Measurements from ENCODE around the gene WDR1. TPM values are rescaled to one million over a fixed set of nuclear protein-coding genes. Genes with fewer than 3 reads are reported as not detected.

WDR1 gene
- total and polyA plus RNA-seq, 7 experiments from 2014 or later, result 242 to 470 (median 330) TPM

DNA sequence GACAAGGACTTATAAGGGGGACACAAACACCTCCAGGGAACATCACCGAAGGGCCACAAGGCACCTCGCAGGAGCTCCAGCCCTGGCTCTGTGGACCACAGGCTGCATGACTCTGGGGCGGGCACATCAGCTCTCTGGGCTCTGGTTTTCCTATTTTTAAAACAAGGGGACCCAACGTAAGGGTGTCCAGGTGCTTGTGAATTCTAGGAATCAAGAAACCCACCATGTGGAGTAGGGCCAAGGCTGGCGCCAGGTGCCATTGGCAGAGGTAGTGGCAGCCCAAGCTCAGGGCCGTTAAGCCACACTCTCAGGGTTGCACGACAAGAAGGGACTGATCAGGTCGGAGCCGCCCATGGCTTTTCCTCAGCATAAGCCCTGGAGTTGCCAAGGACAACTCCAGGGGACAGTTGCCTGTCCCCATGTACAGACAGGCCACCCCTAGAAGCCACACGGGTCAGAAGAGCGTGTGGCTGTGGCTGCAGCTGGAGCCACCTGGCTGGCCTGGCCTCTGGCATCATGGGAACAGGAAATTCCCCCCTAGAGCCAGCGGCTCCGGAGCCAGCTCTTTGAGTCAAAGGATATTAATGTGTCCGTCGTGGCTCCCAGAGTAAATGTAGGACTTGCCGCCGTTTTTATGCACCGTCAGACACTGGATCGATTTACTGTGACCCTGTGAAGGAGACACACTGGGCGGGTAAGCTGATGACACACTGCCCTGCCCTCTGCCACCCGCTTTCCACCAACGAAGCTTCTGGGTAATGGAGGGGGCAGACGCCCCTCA is 32.5 kb downstream of the WDR1 start:
- ATAC-seq (no peak), DNase-seq (peak in 1 of 9 donors; percentile 4)
- Histone ChIP-seq H3K27me3 (ENCODE audit: control insufficient read depth in 2 of 2, insufficient read depth in 2 of 2, low read length in 2 of 2) (no peaks in the 10 kb centered on the region), H3K36me3 (ENCODE audit: control insufficient read depth in 2 of 3, insufficient read depth in 3 of 3, low read length in 3 of 3) (peaks cover 68 to 99% (median 77%) of the 10 kb centered on the region in 3 experiments), H3K4me1 (ENCODE audit: control insufficient read depth in 2 of 2, insufficient read depth in 2 of 2, low read length in 2 of 2) (peaks cover 0 to 3% of the 10 kb centered on the region in 2 donors), H3K9me3 (ENCODE audit: control insufficient read depth in 2 of 3, low read length in 3 of 3) (no peaks in the 10 kb centered on the region), H3K4me3 (ENCODE audit: low read length) (no peak overlapping the region), H3K27ac (ENCODE audit: low read depth, low read length) (no peak overlapping the region)
- intact Hi-C loops (cut with micrococcal nuclease), result no loop called here
- no peak overlapping the region for H3K4me3 Mint-ChIP-seq
- peaks cover 0 to 63% (median 13%) of the 10 kb centered on the region in 5 donors for H3K36me3 Mint-ChIP-seq
- peak overlapping the region in 1 of 9 donors; percentile 47 for H3K27ac Mint-ChIP-seq
- no peaks in the 10 kb centered on the region for H3K27me3 Mint-ChIP-seq
- peaks cover 0 to 6% (median 0%) of the 10 kb centered on the region in 7 donors for H3K4me1 Mint-ChIP-seq
- POLR2A ChIA-PET, result no interaction called here
- H3K9me3 Mint-ChIP-seq, result no peaks in the 10 kb centered on the region
- CTCF ChIA-PET, result no interaction called here

DNA sequence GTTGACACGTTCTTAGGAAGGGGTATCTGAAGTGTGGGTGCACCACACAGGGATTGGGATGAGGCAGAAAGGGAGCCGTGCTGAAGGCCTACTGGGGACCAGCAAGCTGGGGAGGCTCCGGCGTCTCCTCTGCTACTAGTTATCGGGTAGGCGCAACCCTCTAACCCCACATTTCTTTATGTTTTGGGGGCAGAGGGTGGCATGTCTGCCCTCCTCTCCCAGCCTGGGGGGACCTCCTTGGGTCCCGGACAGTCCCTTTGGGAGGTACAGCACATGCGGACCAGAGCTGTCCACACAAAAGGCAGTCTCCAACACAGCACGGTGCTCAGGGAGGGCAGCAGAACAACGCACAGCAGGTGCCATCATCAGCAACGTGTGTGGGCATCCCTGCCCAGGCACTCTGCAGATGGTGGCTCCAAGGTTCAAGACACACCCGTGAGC is 33.2 kb downstream of the WDR1 start:
- Histone ChIP-seq H3K9me3 (ENCODE audit: control insufficient read depth in 2 of 3, low read length in 3 of 3) (no peaks in the 10 kb centered on the region), H3K27me3 (ENCODE audit: control insufficient read depth in 2 of 2, insufficient read depth in 2 of 2, low read length in 2 of 2) (no peaks in the 10 kb centered on the region), H3K27ac (ENCODE audit: low read depth, low read length) (no peak overlapping the region), H3K4me1 (ENCODE audit: control insufficient read depth in 2 of 2, insufficient read depth in 2 of 2, low read length in 2 of 2) (peaks cover 0 to 3% of the 10 kb centered on the region in 2 donors), H3K36me3 (ENCODE audit: control insufficient read depth in 2 of 3, insufficient read depth in 3 of 3, low read length in 3 of 3) (peaks cover 63 to 99% (median 78%) of the 10 kb centered on the region in 3 experiments), H3K4me3 (ENCODE audit: low read length) (no peak overlapping the region)
- DNase-seq (peak in 1 of 9 donors; percentile 2), ATAC-seq (no peak)
- ChIA-PET CTCF (no interaction called here), POLR2A (no interaction called here)
- Mint-ChIP-seq H3K4me3 (no peak overlapping the region), H3K27me3 (no peaks in the 10 kb centered on the region), H3K4me1 (peaks cover 0 to 9% (median 0%) of the 10 kb centered on the region in 7 donors), H3K27ac (peak overlapping the region in 3 of 9 donors; percentile 32 to 59 (median 43)), H3K36me3 (peaks cover 0 to 63% (median 13%) of the 10 kb centered on the region in 5 donors), H3K9me3 (no peaks in the 10 kb centered on the region)
- intact Hi-C loops (cut with micrococcal nuclease), result no loop called here

DNA sequence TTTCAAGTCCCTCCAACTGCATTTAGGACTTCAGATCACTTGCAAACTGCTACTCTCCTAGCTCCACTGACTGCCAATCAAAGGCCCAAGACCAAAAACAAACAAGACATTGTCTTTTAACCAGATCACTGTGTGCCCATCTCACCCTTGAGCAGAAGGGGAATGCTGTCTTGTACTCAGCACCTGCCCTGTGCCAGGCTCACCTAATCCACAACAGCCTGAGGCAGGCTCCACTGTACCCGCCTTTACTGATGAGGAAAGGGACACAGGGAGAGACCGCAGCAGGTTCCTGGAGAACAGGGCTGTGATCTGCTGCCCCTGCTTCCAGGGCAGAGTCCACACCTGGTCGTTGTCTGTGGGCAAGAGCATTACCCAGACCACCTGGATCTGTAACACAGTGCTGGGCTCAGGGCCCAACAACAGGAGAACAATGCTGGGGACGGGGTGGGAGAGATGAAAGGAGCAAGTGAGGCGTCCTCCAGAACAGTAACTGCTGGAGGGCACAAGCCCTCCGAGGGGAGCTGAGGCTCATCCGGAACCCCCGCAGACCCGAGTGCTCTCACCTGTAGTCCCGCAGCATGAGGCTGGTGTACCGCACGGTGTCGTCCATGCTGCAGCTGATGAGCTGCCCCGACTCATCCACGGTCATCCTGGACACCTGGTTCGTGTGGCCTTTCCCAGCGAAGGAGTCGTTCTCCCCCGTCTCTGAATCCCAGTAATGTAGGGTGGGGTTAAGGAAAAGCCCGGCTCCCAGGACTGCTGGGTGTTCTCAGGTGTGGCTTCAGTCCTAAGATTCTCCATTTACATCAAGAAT is 33.9 kb downstream of the WDR1 start:
- Histone ChIP-seq H3K4me1 (ENCODE audit: control insufficient read depth in 2 of 2, insufficient read depth in 2 of 2, low read length in 2 of 2) (peaks cover 0 to 3% of the 10 kb centered on the region in 2 donors), H3K27ac (ENCODE audit: low read depth, low read length) (peak overlapping the region; percentile 11), H3K36me3 (ENCODE audit: control insufficient read depth in 2 of 3, insufficient read depth in 3 of 3, low read length in 3 of 3) (peaks cover 57 to 99% (median 77%) of the 10 kb centered on the region in 3 experiments), H3K9me3 (ENCODE audit: control insufficient read depth in 2 of 3, low read length in 3 of 3) (no peaks in the 10 kb centered on the region), H3K27me3 (ENCODE audit: control insufficient read depth in 2 of 2, insufficient read depth in 2 of 2, low read length in 2 of 2) (no peaks in the 10 kb centered on the region), H3K4me3 (ENCODE audit: low read length) (no peak overlapping the region)
- ATAC-seq, result no peak
- intact Hi-C loops (cut with micrococcal nuclease), result no loop called here
- Mint-ChIP-seq H3K27ac (peak overlapping the region in 6 of 9 donors; percentile 24 to 76 (median 48)), H3K9me3 (no peaks in the 10 kb centered on the region), H3K4me3 (no peak overlapping the region), H3K27me3 (no peaks in the 10 kb centered on the region), H3K36me3 (peaks cover 0 to 56% (median 13%) of the 10 kb centered on the region in 5 donors), H3K4me1 (peaks cover 0 to 9% (median 0%) of the 10 kb centered on the region in 7 donors)
- ChIA-PET POLR2A (no interaction called here), CTCF (no interaction called here)
- DNase-seq, result no peak

DNA sequence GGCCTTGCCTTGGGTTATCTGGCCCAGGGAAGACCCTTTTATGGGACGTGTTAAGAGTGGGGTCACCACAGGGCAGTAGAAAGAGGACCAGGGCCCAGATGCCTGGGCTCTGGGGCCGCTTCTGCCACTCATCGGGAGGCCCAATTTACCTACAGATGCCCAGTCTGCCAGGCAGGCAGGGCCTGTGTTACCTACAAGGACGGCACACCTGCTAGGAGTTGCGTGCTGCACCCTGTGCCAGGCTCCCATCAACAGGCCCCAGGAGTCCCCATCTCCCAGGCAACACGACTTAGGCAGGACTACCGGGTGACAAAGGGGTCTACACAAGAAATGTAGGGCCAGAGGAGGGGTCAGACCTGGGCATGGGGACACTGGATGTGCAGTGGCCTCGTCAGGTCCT is 34.6 kb downstream of the WDR1 start:
- no peak for DNase-seq
- Mint-ChIP-seq H3K36me3 (peaks cover 0 to 56% (median 10%) of the 10 kb centered on the region in 5 donors), H3K9me3 (no peaks in the 10 kb centered on the region), H3K4me3 (no peak overlapping the region), H3K27ac (peak overlapping the region in 5 of 9 donors; percentile 24 to 76 (median 53)), H3K27me3 (no peaks in the 10 kb centered on the region), H3K4me1 (peaks cover 0 to 7% (median 0%) of the 10 kb centered on the region in 7 donors)
- H3K4me1 ChIP-seq (ENCODE audit: control insufficient read depth in 2 of 2, insufficient read depth in 2 of 2, low read length in 2 of 2), result peaks cover 0 to 3% of the 10 kb centered on the region in 2 donors
- ChIA-PET POLR2A (no interaction called here), CTCF (no interaction called here)
- no peak for ATAC-seq
- H3K4me3 ChIP-seq (ENCODE audit: low read length), result no peak overlapping the region
- intact Hi-C loops (cut with micrococcal nuclease), result no loop called here
- H3K9me3 ChIP-seq (ENCODE audit: control insufficient read depth in 2 of 3, low read length in 3 of 3), result no peaks in the 10 kb centered on the region
- peak overlapping the region; percentile 11 for H3K27ac ChIP-seq (ENCODE audit: low read depth, low read length)
- peaks cover 56 to 99% (median 73%) of the 10 kb centered on the region in 3 experiments for H3K36me3 ChIP-seq (ENCODE audit: control insufficient read depth in 2 of 3, insufficient read depth in 3 of 3, low read length in 3 of 3)
- H3K27me3 ChIP-seq (ENCODE audit: control insufficient read depth in 2 of 2, insufficient read depth in 2 of 2, low read length in 2 of 2), result no peaks in the 10 kb centered on the region

DNA sequence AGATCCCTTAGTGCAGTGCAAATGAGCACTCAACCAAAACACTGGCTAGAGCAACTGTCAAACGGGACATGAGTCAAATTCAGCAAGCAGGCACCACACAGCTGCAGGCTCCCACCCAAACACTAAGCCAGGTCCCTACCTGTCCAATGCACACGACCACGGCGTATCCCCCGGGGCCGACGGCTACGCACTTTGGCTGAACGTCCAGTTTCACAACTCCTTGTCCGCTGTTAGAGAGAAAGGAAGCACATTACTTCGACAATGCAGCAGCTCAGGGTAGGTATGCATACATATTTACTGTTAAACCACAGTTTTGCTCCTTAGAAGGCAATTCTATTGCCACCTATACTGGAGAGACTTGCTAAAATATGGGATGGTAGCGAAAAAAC is 35.4 kb downstream of the WDR1 start:
- DNase-seq (no peak), ATAC-seq (no peak)
- Mint-ChIP-seq H3K27ac (peak overlapping the region in 4 of 9 donors; percentile 8 to 73 (median 56)), H3K4me1 (peaks cover 0 to 7% (median 0%) of the 10 kb centered on the region in 7 donors), H3K36me3 (peaks cover 3 to 58% (median 12%) of the 10 kb centered on the region in 5 donors), H3K9me3 (no peaks in the 10 kb centered on the region), H3K27me3 (no peaks in the 10 kb centered on the region), H3K4me3 (no peak overlapping the region)
- H3K27me3 ChIP-seq (ENCODE audit: control insufficient read depth in 2 of 2, insufficient read depth in 2 of 2, low read length in 2 of 2), result no peaks in the 10 kb centered on the region
- peaks cover 0 to 3% of the 10 kb centered on the region in 2 donors for H3K4me1 ChIP-seq (ENCODE audit: control insufficient read depth in 2 of 2, insufficient read depth in 2 of 2, low read length in 2 of 2)
- CTCF ChIA-PET, result no interaction called here
- H3K27ac ChIP-seq (ENCODE audit: low read depth, low read length), result no peak overlapping the region
- POLR2A ChIA-PET, result no interaction called here
- H3K36me3 ChIP-seq (ENCODE audit: control insufficient read depth in 2 of 3, insufficient read depth in 3 of 3, low read length in 3 of 3), result peaks cover 56 to 99% (median 73%) of the 10 kb centered on the region in 3 experiments
- intact Hi-C loops (cut with micrococcal nuclease), result no loop called here
- no peak overlapping the region for H3K4me3 ChIP-seq (ENCODE audit: low read length)
- H3K9me3 ChIP-seq (ENCODE audit: control insufficient read depth in 2 of 3, low read length in 3 of 3), result no peaks in the 10 kb centered on the region

DNA sequence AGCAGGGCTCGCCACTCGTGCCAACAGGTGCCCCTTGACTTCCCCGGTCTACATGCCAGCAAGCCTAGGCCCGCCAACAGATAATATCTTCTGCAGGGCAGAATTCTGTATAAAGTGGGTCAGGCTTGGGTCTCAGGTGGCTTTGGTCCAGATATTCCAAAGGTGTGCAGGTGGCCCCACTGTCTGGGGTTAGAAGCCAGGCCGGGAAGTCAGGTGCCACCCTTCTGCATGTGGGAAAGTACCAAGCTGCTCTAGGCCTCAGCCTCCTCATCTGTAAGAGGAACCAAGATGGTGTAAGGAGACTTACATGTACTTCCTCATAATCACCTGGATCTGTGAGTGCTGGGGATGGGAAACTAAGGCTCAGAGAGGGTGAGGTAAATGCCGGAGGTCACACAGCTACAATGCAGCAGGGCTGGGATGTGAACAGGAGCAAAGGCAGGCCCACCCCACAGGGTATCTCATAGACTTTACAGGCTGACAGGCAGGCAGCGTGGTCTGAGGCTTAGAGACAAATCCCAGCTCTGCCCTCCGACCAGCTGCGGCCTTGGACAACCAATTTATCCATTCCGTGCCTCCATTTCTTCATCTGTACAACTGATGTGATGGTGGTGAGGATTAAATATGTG is 35.9 kb downstream of the WDR1 start:
- ChIA-PET CTCF (no interaction called here), POLR2A (interaction anchor here (1.7 kb wide), 1 partner anchor 37 kb away, joined by 4 read pairs; no protein-coding TSS in a partner anchor)
- DNase-seq (no peak), ATAC-seq (no peak)
- Histone ChIP-seq H3K27ac (ENCODE audit: low read depth, low read length) (no peak overlapping the region), H3K4me3 (ENCODE audit: low read length) (no peak overlapping the region), H3K27me3 (ENCODE audit: control insufficient read depth in 2 of 2, insufficient read depth in 2 of 2, low read length in 2 of 2) (no peaks in the 10 kb centered on the region), H3K9me3 (ENCODE audit: control insufficient read depth in 2 of 3, low read length in 3 of 3) (no peaks in the 10 kb centered on the region), H3K36me3 (ENCODE audit: control insufficient read depth in 2 of 3, insufficient read depth in 3 of 3, low read length in 3 of 3) (peaks cover 53 to 99% (median 73%) of the 10 kb centered on the region in 3 experiments), H3K4me1 (ENCODE audit: control insufficient read depth in 2 of 2, insufficient read depth in 2 of 2, low read length in 2 of 2) (peaks cover 0 to 3% of the 10 kb centered on the region in 2 donors)
- Mint-ChIP-seq H3K27ac (peak overlapping the region in 5 of 9 donors; percentile 8 to 82 (median 71)), H3K9me3 (no peaks in the 10 kb centered on the region), H3K36me3 (peaks cover 6 to 59% (median 13%) of the 10 kb centered on the region in 5 donors), H3K4me1 (peaks cover 0 to 7% (median 0%) of the 10 kb centered on the region in 7 donors), H3K4me3 (no peak overlapping the region), H3K27me3 (no peaks in the 10 kb centered on the region)
- intact Hi-C loops (cut with micrococcal nuclease), result no loop called here

Data from naive thymus-derived CD4-positive, alpha-beta T cell (primary cell).